ENCODE results near the gene DMD. TPM values are rescaled to one million over a fixed set of nuclear protein-coding genes. Genes with fewer than 3 reads are reported as not detected.

The DMD gene
- polyA plus RNA-seq, 1 donor from 2014 or later: 21.6 TPM

GRCh38 chrX:31098079-31098478 lies 2113.3 kb downstream of the DMD start:
- Histone ChIP-seq H3K9me2 (ENCODE audit: insufficient read depth, low read length) (no peaks in the 10 kb centered on the region), H3K9ac (ENCODE audit: low read length) (no peak overlapping the region), H3K4me3 (ENCODE audit: low read length) (no peak overlapping the region), H3F3A (ENCODE audit: insufficient read depth, low read length, poor library complexity, severe bottlenecking) (no peaks in the 10 kb centered on the region), H3K27ac (ENCODE audit: low read length) (no peak overlapping the region), H3K4me2 (ENCODE audit: low read length) (no peak overlapping the region), H2AFZ (ENCODE audit: low read depth, low read length) (no peak overlapping the region), H3K27me3 (ENCODE audit: insufficient read depth, low read depth, low read length) (no peaks in the 10 kb centered on the region), H4K20me1 (ENCODE audit: insufficient read depth) (no peaks in the 10 kb centered on the region), H3K36me3 (ENCODE audit: insufficient read depth, low read length) (no peaks in the 10 kb centered on the region), H3K9me3 (ENCODE audit: low read length) (no peaks in the 10 kb centered on the region), H3K79me2 (replicated peaks; ENCODE audit: insufficient read depth, low read length) (no peaks in the 10 kb centered on the region)
- TF ChIP-seq REST (IDR thresholded peaks at IDR 0.05; ENCODE audit: borderline replicate concordance): no peak
- no peak for TF ChIP-seq EP300 (conservative IDR thresholded peaks at IDR 0.05; ENCODE audit: poor library complexity, severe bottlenecking)
- no peak for TF ChIP-seq TAF1 (IDR thresholded peaks at IDR 0.05; ENCODE audit: low read depth)
- no peak for TF ChIP-seq RAD21 (conservative IDR thresholded peaks at IDR 0.05)
- no peak for TF ChIP-seq MXI1 (conservative IDR thresholded peaks at IDR 0.05; ENCODE audit: poor library complexity, severe bottlenecking)

- Histone ChIP-seq H3K27ac (ENCODE audit: low read length) (no peak overlapping the region), H3K27me3 (ENCODE audit: insufficient read depth, low read depth, low read length) (no peaks in the 10 kb centered on the region), H3K79me2 (replicated peaks; ENCODE audit: insufficient read depth, low read length) (no peaks in the 10 kb centered on the region), H3K9me3 (ENCODE audit: low read length) (no peaks in the 10 kb centered on the region), H4K20me1 (ENCODE audit: insufficient read depth) (no peaks in the 10 kb centered on the region), H3K9ac (ENCODE audit: low read length) (no peak overlapping the region), H3K36me3 (ENCODE audit: insufficient read depth, low read length) (no peaks in the 10 kb centered on the region), H3K4me2 (ENCODE audit: low read length) (no peak overlapping the region), H3F3A (ENCODE audit: insufficient read depth, low read length, poor library complexity, severe bottlenecking) (no peaks in the 10 kb centered on the region), H3K4me3 (ENCODE audit: low read length) (no peak overlapping the region), H3K9me2 (ENCODE audit: insufficient read depth, low read length) (no peaks in the 10 kb centered on the region), H2AFZ (ENCODE audit: low read depth, low read length) (no peak overlapping the region)
- no peak for TF ChIP-seq TAF1 (IDR thresholded peaks at IDR 0.05; ENCODE audit: low read depth)
- no peak for TF ChIP-seq REST (IDR thresholded peaks at IDR 0.05; ENCODE audit: borderline replicate concordance)
- TF ChIP-seq SMC3 (conservative IDR thresholded peaks at IDR 0.05; ENCODE audit: poor library complexity): no peak
- no peak for TF ChIP-seq MXI1 (conservative IDR thresholded peaks at IDR 0.05; ENCODE audit: poor library complexity, severe bottlenecking)
- TF ChIP-seq POLR2AphosphoS5 (IDR thresholded peaks at IDR 0.05): no peak
- no peak for TF ChIP-seq EP300 (conservative IDR thresholded peaks at IDR 0.05; ENCODE audit: poor library complexity, severe bottlenecking)
- no peak for TF ChIP-seq RAD21 (conservative IDR thresholded peaks at IDR 0.05)
- TF ChIP-seq CTCF (IDR thresholded peaks at IDR 0.05; ENCODE audit: poor library complexity, severe bottlenecking): no peak
- no peak for TF ChIP-seq EZH2 (IDR thresholded peaks at IDR 0.05; ENCODE audit: borderline replicate concordance, insufficient read depth, low read length, poor library complexity, severe bottlenecking)
Observed at GRCh38 chrX:31093639-31093975, 2117.7 kb downstream of the DMD start.
